ENCODE data around the gene OR1S2. TPM values are rescaled to one million over a fixed set of nuclear protein-coding genes. Genes with fewer than 3 reads are reported as not detected.
"Not testable (repeated sequence)": the region's sequence is repeated elsewhere in the genome, so short reads cannot be mapped to it uniquely, and the experiment has no call there.

OR1S2 gene
- total RNA-seq = not detected
- long read RNA-seq = 0 reads

- intact Hi-C loops (cut with micrococcal nuclease) = no loop called here
- ATAC-seq = no peak
Observed at GRCh38 chr11:58204042-58204441, at the start of gene OR1S2. OR1S2 (minus strand) TSS chr11:58204142; CDS start chr11:58204142, 0 bp downstream.

GRCh38 chr11:58243954-58244353, 40.0 kb upstream of the OR1S2 start:
- DNase-seq (no peak), ATAC-seq (no peak)
- intact Hi-C loops (cut with micrococcal nuclease) = no loop called here

More at GRCh38 chr11:58204042-58204441, at the start of gene OR1S2:
- no peak for DNase-seq

GRCh38 chr11:58227956-58228615, 24.1 kb upstream of the OR1S2 start:
- ATAC-seq (no peak), DNase-seq (no peak)
- intact Hi-C loops (cut with micrococcal nuclease) = no loop called here

- ATAC-seq (no peak), DNase-seq (no peak)
- intact Hi-C loops (cut with micrococcal nuclease) = no loop called here
Observed at GRCh38 chr11:58222721-58223120, 18.8 kb upstream of the OR1S2 start.

- no peak for ATAC-seq
- intact Hi-C loops (cut with micrococcal nuclease) = no loop called here
- no peak for DNase-seq
Observed at GRCh38 chr11:58216476-58216875, 12.5 kb upstream of the OR1S2 start.

- ATAC-seq; DNase-seq; intact Hi-C loops (cut with micrococcal nuclease): not testable (repeated sequence)
Observed at GRCh38 chr11:58212420-58212819, 8.5 kb upstream of the OR1S2 start, which contains the start of gene OR1S1. OR1S1 (plus strand) TSS chr11:58212720.

- DNase-seq (no peak), ATAC-seq (no peak)
- intact Hi-C loops (cut with micrococcal nuclease) = no loop called here
Observed at GRCh38 chr11:58199271-58199670, 4.7 kb downstream of the OR1S2 start.

- ATAC-seq (no peak), DNase-seq (no peak)
- intact Hi-C loops (cut with micrococcal nuclease) = no loop called here
Observed at GRCh38 chr11:58195939-58196338, 8.0 kb downstream of the OR1S2 start.

GRCh38 chr11:58193391-58193790, 10.6 kb downstream of the OR1S2 start:
- ATAC-seq = no peak
- DNase-seq = no peak
- intact Hi-C loops (cut with micrococcal nuclease) = no loop called here

GRCh38 chr11:58192229-58192628, 11.7 kb downstream of the OR1S2 start:
- DNase-seq (no peak), ATAC-seq (no peak)
- intact Hi-C loops (cut with micrococcal nuclease) = no loop called here

GRCh38 chr11:58188770-58189169, 15.2 kb downstream of the OR1S2 start, which contains the start of gene OR9Q2:
OR9Q2 (plus strand) TSS chr11:58189070; CDS start chr11:58190491, 1,421 bp downstream.
- intact Hi-C loops (cut with micrococcal nuclease) = no loop called here
- no peak for DNase-seq
- ATAC-seq = no peak

GRCh38 chr11:58186938-58187337, 17.0 kb downstream of the OR1S2 start:
- ATAC-seq (peak; percentile 56), DNase-seq (no peak)
- intact Hi-C loops (cut with micrococcal nuclease) = no loop called here

GRCh38 chr11:58179648-58180047, 24.3 kb downstream of the OR1S2 start:
- ATAC-seq (no peak), DNase-seq (peak; percentile 28)
- intact Hi-C loops (cut with micrococcal nuclease) = no loop called here

- no peak for DNase-seq
- no peak for ATAC-seq
- intact Hi-C loops (cut with micrococcal nuclease) = no loop called here
Observed at GRCh38 chr11:58178444-58178843, 25.5 kb downstream of the OR1S2 start.

GRCh38 chr11:58177409-58178054, 26.4 kb downstream of the OR1S2 start:
- ATAC-seq (no peak), DNase-seq (no peak)
- intact Hi-C loops (cut with micrococcal nuclease) = no loop called here

- DNase-seq = no peak
- ATAC-seq = no peak
- intact Hi-C loops (cut with micrococcal nuclease) = no loop called here
Observed at GRCh38 chr11:58165504-58166106, 38.3 kb downstream of the OR1S2 start.

- intact Hi-C loops (cut with micrococcal nuclease) = no loop called here
- ATAC-seq (no peak), DNase-seq (no peak)
Observed at GRCh38 chr11:58164990-58165389, 39.0 kb downstream of the OR1S2 start.

GRCh38 chr11:58164389-58164788, 39.6 kb downstream of the OR1S2 start:
- no peak for DNase-seq
- intact Hi-C loops (cut with micrococcal nuclease) = no loop called here
- ATAC-seq = no peak

Measured in left ventricle myocardium superior (tissue), 1 donor.